CD4-positive, alpha-beta T cell treated with Interleukin-17A for 1 hour (primary cell): Measurements from ENCODE around the gene GOLGA6L6.
"Not testable (repeated sequence)": the region's sequence is repeated elsewhere in the genome, so short reads cannot be mapped to it uniquely, and the experiment has no call there.

ENCODE experiments used
- DNase-seq: peaks from one replicate; pipeline ENCODE4 v3.0.0-alpha.2; 2020

The GOLGA6L6 gene, protein sequence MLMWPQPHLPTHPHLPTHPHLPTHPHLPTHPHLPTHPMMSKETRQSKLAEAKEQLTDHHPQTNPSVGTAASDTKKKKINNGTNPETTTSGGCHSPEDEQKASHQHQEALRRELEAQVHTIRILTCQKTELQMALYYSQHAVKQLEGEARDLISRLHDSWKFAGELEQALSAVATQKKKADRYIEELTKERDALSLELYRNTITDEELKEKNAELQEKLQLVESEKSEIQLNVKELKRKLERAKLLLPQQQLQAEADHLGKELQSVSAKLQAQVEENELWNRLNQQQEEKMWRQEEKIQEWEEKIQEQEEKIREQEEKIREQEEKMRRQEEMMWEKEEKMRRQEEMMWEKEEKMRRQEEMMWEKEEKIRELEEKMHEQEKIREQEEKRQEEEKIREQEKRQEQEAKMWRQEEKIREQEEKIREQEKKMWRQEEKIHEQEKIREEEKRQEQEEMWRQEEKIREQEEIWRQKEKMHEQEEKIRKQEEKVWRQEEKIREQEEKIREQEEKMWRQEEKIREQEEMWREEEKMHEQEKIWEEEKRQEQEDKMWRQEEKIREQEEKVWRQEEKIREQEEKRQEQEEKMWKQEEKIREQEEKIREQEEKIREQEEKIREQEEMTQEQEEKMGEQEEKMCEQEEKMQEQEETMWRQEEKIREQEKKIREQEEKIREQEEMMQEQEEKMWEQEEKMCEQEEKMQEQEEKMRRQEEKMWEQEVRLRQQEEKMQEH

DNA sequence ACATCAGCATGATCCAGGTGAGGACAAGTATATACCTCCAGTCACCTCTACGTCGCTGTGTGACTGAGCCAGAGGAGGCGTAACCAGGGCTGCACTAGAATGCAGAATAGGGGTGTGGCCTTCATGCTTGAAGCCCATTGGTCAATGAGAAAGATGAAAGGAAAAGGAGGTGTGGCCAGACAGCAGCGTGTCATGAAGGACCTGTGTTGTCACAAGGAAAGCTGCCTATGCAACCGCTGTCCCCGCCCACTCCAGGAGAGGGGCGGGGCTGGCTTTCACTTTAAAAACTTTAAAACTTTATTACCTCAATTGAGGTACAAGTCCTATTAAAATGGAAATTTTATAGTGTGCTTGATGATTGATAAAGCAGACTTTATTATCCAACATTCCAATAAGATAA lies at the start of gene GOLGA6L6:
TSS of gene GOLGA6L6 (minus strand) at position 101 of the 400 bp plus-strand sequence. CDS start at position 10, 91 bp downstream.
- not testable (repeated sequence) for DNase-seq

DNA sequence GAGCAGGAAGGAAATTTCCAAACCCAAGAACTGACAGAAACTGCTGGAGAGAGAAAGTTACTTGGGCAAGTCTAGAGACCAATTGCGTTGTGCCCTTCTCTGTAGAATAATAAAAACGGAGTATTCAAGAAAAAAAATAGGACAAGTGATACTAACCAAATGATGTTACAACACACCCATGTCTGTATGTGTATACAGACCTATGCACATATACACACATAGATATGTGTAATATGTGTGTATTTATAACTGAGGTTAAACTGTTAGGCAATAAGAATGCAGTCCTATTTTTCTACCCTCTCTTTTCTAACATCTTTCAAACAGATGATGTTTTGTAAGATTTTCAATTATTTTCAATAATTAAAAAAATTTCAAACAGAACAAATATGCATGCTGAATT lies 48.5 kb upstream of the GOLGA6L6 start:
- DNase-seq = not testable (repeated sequence)

DNA sequence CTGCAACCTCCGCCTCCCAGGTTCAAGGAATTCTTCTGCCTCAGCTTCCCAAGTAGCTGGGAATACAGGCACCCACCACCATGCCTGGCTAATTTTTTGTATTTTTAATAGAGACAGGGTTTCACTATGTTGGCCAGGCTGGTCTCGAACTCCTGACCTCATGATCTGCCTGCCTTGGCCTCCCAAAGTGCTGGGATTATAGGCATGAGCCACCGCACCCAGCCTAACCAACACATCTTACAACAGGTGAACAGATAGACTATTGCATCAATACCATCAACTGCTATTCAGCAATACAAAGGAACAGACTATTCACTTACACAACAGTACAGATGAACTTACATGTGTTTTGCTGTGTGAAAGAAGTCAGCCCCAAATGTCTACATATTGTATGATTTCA lies 45.2 kb upstream of the GOLGA6L6 start:
- not testable (repeated sequence) for DNase-seq

GRCh38 chr15:20582726-20583115 lies 41.1 kb upstream of the GOLGA6L6 start:
- DNase-seq = not testable (repeated sequence)

DNA sequence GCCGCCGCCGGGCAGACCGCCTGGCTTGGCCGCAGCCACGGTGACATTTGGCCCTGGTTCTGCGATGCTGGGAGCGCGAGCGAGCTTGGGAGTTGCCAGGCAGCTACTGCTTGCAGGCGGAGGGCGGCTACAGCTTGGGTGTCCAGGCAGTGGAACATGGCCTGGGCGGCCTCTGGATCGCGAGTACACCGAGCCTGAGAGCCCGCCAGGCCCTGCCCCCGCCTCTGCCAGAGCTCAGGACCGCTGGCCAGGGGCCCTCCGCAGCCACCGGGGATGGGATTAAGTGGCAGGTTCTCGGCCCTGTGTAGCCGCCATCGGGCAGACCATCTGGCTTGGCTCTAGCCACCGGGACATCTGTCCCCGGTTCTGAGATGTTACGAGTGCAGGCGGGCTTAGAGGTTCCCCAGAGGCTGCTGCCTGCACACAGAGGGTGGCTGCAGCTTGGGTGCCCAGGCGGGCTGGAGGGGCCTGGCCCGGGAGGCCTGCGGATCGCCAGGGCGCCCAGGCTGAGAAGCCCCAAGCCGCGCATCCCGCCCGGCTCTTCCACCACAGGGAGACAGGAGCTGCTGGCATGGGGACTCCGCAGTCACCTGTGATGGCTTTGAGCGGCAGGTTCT lies 40.6 kb upstream of the GOLGA6L6 start:
- not testable (repeated sequence) for DNase-seq

- DNase-seq = not testable (repeated sequence)
These were observed 39.9 kb upstream of the GOLGA6L6 start for GRCh38 chr15:20581261-20582108.

- not testable (repeated sequence) for DNase-seq
These were observed 38.1 kb upstream of the GOLGA6L6 start for GRCh38 chr15:20579662-20580061.

- DNase-seq = not testable (repeated sequence)
These were observed 9.7 kb upstream of the GOLGA6L6 start for GRCh38 chr15:20551289-20551688.

DNA sequence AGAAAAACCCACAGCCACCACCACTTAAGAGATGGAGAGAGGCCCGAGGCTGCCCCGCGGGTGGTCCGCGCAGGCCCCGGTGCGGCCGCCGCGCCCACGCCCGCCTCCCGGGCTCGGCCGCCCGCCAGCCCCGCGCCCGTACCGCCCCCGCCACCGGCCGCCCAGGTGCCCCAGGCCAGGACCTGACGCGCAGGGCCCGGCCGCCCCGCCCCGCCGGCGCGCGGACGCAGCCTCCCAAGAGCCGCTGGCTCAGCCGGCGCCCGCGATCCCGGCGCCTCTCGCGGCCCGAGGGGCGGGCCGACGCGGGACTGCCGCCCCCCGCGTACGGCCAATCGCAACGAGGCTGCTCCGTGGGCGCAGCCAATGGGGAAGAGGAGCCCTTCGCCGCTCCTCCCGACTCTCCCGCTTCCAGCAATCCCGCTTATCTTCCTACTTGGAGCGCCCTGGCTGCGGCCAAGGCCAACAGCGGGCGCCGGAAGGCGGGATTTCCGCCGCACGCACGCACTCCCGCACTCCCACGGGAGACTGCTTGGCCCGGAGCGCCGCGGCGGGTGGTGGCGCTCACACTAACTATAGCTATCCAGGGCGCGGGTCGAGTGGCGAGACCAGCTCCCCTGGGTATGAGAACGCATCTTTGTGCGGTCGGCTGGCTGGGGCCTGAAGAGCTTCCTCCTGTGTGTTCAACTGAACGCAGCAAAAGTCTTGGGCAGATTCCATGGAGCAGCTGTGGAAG lies 35.5 kb downstream of the GOLGA6L6 start:
- not testable (repeated sequence) for DNase-seq

DNA sequence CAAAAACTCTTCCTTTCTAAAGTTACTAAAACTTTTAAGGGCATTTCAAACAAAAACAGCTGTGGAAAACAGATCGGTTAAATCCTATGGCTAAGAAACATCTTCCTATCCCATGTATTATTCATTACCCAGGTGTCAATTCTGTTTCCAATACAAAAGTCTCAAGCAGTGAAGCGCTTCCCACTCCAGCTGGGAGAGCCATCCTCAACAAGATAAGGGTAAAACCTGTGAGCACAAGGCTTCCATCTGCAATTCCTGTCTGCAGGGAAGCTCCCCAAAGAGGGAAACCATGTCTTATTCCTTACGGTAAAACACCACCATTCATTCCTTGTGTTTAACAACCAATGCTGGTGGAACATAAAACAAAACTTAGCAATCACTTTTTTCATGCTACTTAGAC lies 38.8 kb downstream of the GOLGA6L6 start:
- not testable (repeated sequence) for DNase-seq

DNA sequence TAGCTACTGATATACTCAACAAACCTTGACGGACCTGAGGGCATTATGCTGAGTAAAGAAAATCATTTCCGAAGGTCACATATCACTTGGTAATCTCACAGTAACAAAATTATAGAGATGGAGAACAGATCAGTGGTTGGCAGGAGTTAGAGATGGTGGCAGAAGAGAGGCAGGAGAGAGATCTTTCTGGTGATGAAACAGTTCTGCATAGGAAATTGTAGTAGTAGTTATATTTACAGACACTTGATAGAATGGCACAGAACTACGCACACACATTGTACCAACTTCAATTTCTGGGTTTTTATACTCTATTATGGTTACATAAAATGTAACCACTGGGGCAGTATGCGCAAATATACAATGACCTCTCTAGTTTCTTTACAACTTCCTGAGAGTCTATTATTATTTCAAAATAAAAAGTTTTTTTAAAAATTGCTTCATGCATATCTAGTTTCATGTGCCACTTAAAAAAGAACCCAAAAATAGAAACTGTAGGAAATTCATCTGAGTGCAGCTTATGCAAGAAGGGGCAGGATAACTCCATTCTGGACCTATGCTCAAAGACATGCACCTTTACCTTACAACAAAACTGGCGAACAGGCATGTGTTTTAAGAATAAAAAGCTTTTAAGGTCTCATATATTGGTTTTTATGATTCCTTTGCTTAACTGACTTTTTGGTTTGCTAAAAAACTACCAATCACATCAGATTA lies 39.9 kb downstream of the GOLGA6L6 start:
- not testable (repeated sequence) for DNase-seq

DNA sequence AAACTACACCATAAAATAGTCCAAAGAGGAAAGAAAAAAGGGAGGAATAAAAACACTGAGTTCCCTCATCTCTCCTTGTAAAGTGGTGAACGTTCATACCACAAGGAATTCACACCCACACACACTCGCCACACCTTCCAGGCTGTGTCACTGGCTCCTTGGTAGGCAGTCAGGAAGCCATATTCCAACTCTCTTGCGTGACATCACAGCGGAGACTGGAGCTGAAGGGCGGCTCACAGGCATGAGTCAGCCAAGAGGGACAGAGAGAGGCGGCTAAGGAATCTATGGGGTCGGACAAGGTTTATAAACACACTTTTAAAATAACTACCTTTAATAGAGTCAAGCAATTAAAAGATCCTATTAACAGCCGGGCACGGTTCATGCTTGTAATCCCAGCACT lies 43.8 kb downstream of the GOLGA6L6 start:
- not testable (repeated sequence) for DNase-seq

DNA sequence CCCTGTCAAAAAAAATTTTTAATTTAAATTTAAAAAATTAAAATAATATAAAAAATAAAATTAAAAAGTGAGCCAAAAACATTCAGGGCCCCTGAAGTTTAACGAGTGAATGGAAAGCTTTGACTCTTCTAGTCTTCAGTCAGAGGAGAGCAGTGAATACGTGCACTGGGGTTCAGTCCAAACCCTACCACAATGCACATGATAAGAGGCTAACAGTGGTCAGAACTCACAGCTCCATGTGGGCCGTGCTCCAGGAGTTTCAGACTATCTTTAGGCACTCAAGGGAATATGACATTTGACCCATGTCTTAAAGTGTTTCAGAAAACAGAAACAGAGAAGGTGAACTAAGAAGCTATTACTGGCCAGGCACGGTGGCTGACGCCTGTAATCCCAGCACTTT lies 48.6 kb downstream of the GOLGA6L6 start:
- DNase-seq = not testable (repeated sequence)

GRCh38 chr15:20492598-20492997 lies 49.0 kb downstream of the GOLGA6L6 start:
- not testable (repeated sequence) for DNase-seq

- DNase-seq = not testable (repeated sequence)
These were observed 52.3 kb downstream of the GOLGA6L6 start for GRCh38 chr15:20489320-20489719.
